Measurements from ENCODE around the gene COBLL1. TPM values are rescaled to one million over a fixed set of nuclear protein-coding genes. Genes with fewer than 3 reads are reported as not detected.

COBLL1 gene
- total RNA-seq, 1 donor from 2014 or later: 1.0 TPM

- Histone ChIP-seq H3F3A (ENCODE audit: low read depth) (no peaks in the 10 kb centered on the region), H3K9ac (no peak overlapping the region), H2AFZ (replicated peaks) (no peak overlapping the region), H3K79me2 (ENCODE audit: low read depth) (no peaks in the 10 kb centered on the region), H3K9me3 (ENCODE audit: low read depth) (no peaks in the 10 kb centered on the region), H4K20me1 (ENCODE audit: low read depth) (no peaks in the 10 kb centered on the region), H3K36me3 (no peaks in the 10 kb centered on the region), H3K4me3 (no peak overlapping the region), H3K4me2 (no peak overlapping the region), H3K27ac (no peak overlapping the region), H3K4me1 (no peaks in the 10 kb centered on the region), H3K27me3 (no peaks in the 10 kb centered on the region)
- Mint-ChIP-seq H3K4me3 (no peak overlapping the region), H3K4me1 (peaks cover under 1% of the 10 kb centered on the region), H3K9me3 (no peaks in the 10 kb centered on the region), H3K27ac (no peak overlapping the region), H3K36me3 (no peaks in the 10 kb centered on the region), H3K27me3 (ENCODE audit: insufficient read depth, low read depth) (peaks cover 2% of the 10 kb centered on the region)
- DNase-seq (ENCODE audit: low spot score): no peak
- TF ChIP-seq EZH2phosphoT487 (IDR thresholded peaks at IDR 0.05) (no peak), EZH2 (IDR thresholded peaks at IDR 0.05) (no peak)
- TF ChIP-seq, protein P1, sequence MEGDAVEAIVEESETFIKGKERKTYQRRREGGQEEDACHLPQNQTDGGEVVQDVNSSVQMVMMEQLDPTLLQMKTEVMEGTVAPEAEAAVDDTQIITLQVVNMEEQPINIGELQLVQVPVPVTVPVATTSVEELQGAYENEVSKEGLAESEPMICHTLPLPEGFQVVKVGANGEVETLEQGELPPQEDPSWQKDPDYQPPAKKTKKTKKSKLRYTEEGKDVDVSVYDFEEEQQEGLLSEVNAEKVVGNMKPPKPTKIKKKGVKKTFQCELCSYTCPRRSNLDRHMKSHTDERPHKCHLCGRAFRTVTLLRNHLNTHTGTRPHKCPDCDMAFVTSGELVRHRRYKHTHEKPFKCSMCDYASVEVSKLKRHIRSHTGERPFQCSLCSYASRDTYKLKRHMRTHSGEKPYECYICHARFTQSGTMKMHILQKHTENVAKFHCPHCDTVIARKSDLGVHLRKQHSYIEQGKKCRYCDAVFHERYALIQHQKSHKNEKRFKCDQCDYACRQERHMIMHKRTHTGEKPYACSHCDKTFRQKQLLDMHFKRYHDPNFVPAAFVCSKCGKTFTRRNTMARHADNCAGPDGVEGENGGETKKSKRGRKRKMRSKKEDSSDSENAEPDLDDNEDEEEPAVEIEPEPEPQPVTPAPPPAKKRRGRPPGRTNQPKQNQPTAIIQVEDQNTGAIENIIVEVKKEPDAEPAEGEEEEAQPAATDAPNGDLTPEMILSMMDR (IDR thresholded peaks at IDR 0.05): no peak
Observed at GRCh38 chr2:164778723-164779122, 62.9 kb downstream of the COBLL1 start.

DNA sequence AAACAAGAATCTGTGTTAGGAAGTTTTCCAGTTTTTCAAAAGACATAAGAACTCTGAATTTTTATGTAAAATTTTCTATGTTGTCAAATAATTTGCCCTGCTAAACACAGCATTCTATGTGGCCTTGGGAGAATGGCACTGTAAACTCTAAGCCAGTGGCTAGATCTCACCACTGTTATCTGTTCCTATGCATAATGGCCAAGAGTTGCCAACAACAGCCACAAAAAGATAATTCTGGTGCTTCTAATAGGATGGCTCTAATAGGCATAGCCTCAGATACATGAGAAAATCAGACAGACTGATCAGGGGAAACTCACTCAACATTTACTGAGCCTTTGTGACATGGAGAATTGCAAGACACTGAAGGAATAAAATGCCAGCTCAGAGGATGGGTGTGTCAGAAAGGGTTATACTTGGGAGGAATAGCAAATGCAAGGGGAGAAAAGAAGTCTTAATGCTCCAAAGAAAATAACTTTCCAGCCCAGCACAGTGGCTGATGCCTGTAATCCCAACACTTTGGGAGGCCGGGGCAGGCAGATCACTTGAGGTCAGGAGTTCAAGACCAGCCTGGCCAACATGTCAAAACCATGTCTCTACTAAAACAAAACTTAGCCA is 63.7 kb downstream of the COBLL1 start:
- no peaks in the 10 kb centered on the region for H3K36me3 ChIP-seq
- DNase-seq (ENCODE audit: low spot score): no peak
- no peaks in the 10 kb centered on the region for H3K9me3 ChIP-seq (ENCODE audit: low read depth)
- no peaks in the 10 kb centered on the region for H3K4me1 ChIP-seq
- no peaks in the 10 kb centered on the region for H3K36me3 Mint-ChIP-seq
- no peak overlapping the region for H3K4me3 Mint-ChIP-seq
- no peaks in the 10 kb centered on the region for H4K20me1 ChIP-seq (ENCODE audit: low read depth)
- H3K79me2 ChIP-seq (ENCODE audit: low read depth): no peaks in the 10 kb centered on the region
- H3K9ac ChIP-seq: no peak overlapping the region
- no peaks in the 10 kb centered on the region for H3K4me1 Mint-ChIP-seq
- TF ChIP-seq EZH2phosphoT487 (IDR thresholded peaks at IDR 0.05) (no peak), EZH2 (IDR thresholded peaks at IDR 0.05) (no peak)
- TF ChIP-seq, protein P1 (IDR thresholded peaks at IDR 0.05): no peak
- no peak overlapping the region for H2AFZ ChIP-seq (replicated peaks)
- H3F3A ChIP-seq (ENCODE audit: low read depth): no peaks in the 10 kb centered on the region
- H3K27me3 ChIP-seq: no peaks in the 10 kb centered on the region
- no peaks in the 10 kb centered on the region for H3K9me3 Mint-ChIP-seq
- H3K27ac Mint-ChIP-seq: no peak overlapping the region
- no peaks in the 10 kb centered on the region for H3K27me3 Mint-ChIP-seq (ENCODE audit: insufficient read depth, low read depth)
- H3K4me2 ChIP-seq: no peak overlapping the region
- no peak overlapping the region for H3K27ac ChIP-seq
- H3K4me3 ChIP-seq: no peak overlapping the region

GRCh38 chr2:164773635-164774034 is 68.0 kb downstream of the COBLL1 start:
- no peaks in the 10 kb centered on the region for H3F3A ChIP-seq (ENCODE audit: low read depth)
- H3K27me3 ChIP-seq: no peaks in the 10 kb centered on the region
- H3K27ac ChIP-seq: no peak overlapping the region
- H3K27ac Mint-ChIP-seq: no peak overlapping the region
- H3K4me3 ChIP-seq: no peak overlapping the region
- no peak overlapping the region for H3K4me3 Mint-ChIP-seq
- H3K36me3 Mint-ChIP-seq: no peaks in the 10 kb centered on the region
- no peaks in the 10 kb centered on the region for H3K4me1 ChIP-seq
- no peaks in the 10 kb centered on the region for H3K9me3 Mint-ChIP-seq
- H3K4me1 Mint-ChIP-seq: peaks cover 5% of the 10 kb centered on the region
- H3K9ac ChIP-seq: no peak overlapping the region
- no peaks in the 10 kb centered on the region for H3K79me2 ChIP-seq (ENCODE audit: low read depth)
- no peak for DNase-seq (ENCODE audit: low spot score)
- H2AFZ ChIP-seq (replicated peaks): no peak overlapping the region
- H4K20me1 ChIP-seq (ENCODE audit: low read depth): no peaks in the 10 kb centered on the region
- no peak overlapping the region for H3K4me2 ChIP-seq
- H3K27me3 Mint-ChIP-seq (ENCODE audit: insufficient read depth, low read depth): no peaks in the 10 kb centered on the region
- H3K9me3 ChIP-seq (ENCODE audit: low read depth): no peaks in the 10 kb centered on the region
- no peaks in the 10 kb centered on the region for H3K36me3 ChIP-seq
- TF ChIP-seq EZH2 (IDR thresholded peaks at IDR 0.05) (no peak), EZH2phosphoT487 (IDR thresholded peaks at IDR 0.05) (no peak)
- TF ChIP-seq, protein P1 (IDR thresholded peaks at IDR 0.05): no peak

All from neural progenitor cell (in vitro differentiated cells).